Osteocyte (in vitro differentiated cells): ENCODE data around the gene MYBPH. TPM values are rescaled to one million over a fixed set of nuclear protein-coding genes. Genes with fewer than 3 reads are reported as not detected.

Experiments used
- DNase-seq: peaks from one replicate; pipeline ENCODE4 v3.0.0; 2021; ENCODE audit warnings: mixed read lengths; ENCODE audit not compliant: unreplicated experiment; ENCODE audit errors: extremely low spot score
- H3K27ac Mint-ChIP-seq: one replicate; pipeline ENCODE4 v1.8.0; 2021; ENCODE audit warnings: mild to moderate bottlenecking, mixed read lengths; ENCODE audit not compliant: unreplicated experiment
- H3K27me3 Mint-ChIP-seq: one replicate; pipeline ENCODE4 v1.8.0; 2021; ENCODE audit warnings: mixed read lengths; ENCODE audit not compliant: unreplicated experiment
- H3K36me3 Mint-ChIP-seq: one replicate; pipeline ENCODE4 v1.8.0; 2021; ENCODE audit warnings: mixed read lengths; ENCODE audit not compliant: unreplicated experiment
- H3K4me1 Mint-ChIP-seq: one replicate; pipeline ENCODE4 v1.8.0; 2021; ENCODE audit warnings: mixed read lengths; ENCODE audit not compliant: unreplicated experiment
- H3K4me3 Mint-ChIP-seq: one replicate; pipeline ENCODE4 v1.8.0; 2021; ENCODE audit warnings: mild to moderate bottlenecking, moderate library complexity, mixed read lengths; ENCODE audit not compliant: unreplicated experiment
- H3K9me3 Mint-ChIP-seq: one replicate; pipeline ENCODE4 v1.8.0; 2021; ENCODE audit warnings: mixed read lengths; ENCODE audit not compliant: unreplicated experiment
- total RNA-seq: library from RNA; stranded (reverse); gene quantifications from 2 replicates; pipeline ENCODE4 v1.2.1, GENCODE V29; 2021
- TF ChIP-seq, protein P1 (sequence below): fragments of 200-600 bp; sonication (generic); IDR thresholded peaks from 2 replicates; pipeline ENCODE4 v1.5.0; 2021; ENCODE audit warnings: antibody characterized with exemption, mild to moderate bottlenecking, moderate library complexity

MYBPH gene
- total RNA-seq, 1 donor from 2014 or later = not detected

DNA sequence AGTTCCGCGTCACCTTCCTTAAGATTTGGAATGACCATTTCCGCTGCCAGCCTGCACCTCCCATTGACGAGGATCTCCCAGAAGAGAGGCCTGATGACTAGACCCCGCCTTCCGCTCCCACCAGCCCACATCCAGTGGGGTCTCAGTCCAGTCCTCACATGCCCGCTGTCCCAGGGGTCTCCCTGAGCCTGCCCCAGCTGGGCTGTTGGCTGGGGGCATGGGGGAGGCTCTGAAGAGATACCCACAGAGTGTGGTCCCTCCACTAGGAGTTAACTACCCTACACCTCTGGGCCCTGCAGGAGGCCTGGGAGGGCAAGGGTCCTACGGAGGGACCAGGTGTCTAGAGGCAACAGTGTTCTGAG lies 9.8 kb downstream of the MYBPH start:
- H3K9me3 Mint-ChIP-seq = no peaks in the 10 kb centered on the region
- H3K4me1 Mint-ChIP-seq = no peaks in the 10 kb centered on the region
- no peak overlapping the region for H3K27ac Mint-ChIP-seq
- DNase-seq = no peak
- no peak overlapping the region for H3K4me3 Mint-ChIP-seq
- TF ChIP-seq, protein P1, sequence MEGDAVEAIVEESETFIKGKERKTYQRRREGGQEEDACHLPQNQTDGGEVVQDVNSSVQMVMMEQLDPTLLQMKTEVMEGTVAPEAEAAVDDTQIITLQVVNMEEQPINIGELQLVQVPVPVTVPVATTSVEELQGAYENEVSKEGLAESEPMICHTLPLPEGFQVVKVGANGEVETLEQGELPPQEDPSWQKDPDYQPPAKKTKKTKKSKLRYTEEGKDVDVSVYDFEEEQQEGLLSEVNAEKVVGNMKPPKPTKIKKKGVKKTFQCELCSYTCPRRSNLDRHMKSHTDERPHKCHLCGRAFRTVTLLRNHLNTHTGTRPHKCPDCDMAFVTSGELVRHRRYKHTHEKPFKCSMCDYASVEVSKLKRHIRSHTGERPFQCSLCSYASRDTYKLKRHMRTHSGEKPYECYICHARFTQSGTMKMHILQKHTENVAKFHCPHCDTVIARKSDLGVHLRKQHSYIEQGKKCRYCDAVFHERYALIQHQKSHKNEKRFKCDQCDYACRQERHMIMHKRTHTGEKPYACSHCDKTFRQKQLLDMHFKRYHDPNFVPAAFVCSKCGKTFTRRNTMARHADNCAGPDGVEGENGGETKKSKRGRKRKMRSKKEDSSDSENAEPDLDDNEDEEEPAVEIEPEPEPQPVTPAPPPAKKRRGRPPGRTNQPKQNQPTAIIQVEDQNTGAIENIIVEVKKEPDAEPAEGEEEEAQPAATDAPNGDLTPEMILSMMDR = no peak
- peaks cover 32% of the 10 kb centered on the region for H3K27me3 Mint-ChIP-seq
- H3K36me3 Mint-ChIP-seq = no peaks in the 10 kb centered on the region

DNA sequence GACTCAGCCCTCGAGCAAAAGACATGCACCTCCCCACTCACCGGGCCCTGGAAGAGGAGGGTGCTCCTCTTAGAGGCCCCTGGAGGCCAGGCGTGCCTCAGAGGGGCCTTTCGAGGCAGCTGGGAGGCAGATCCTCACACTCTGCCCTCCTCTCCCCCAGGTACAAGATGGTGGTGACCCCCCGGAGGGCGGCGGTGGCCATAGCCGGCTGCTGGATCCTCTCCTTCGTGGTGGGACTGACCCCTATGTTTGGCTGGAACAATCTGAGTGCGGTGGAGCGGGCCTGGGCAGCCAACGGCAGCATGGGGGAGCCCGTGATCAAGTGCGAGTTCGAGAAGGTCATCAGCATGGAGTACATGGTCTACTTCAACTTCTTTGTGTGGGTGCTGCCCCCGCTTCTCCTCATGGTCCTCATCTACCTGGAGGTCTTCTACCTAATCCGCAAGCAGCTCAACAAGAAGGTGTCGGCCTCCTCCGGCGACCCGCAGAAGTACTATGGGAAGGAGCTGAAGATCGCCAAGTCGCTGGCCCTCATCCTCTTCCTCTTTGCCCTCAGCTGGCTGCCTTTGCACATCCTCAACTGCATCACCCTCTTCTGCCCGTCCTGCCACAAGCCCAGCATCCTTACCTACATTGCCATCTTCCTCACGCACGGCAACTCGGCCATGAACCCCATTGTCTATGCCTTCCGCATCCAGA lies 10.4 kb downstream of the MYBPH start:
- TF ChIP-seq, protein P1 = no peak
- H3K4me3 Mint-ChIP-seq = no peak overlapping the region
- H3K4me1 Mint-ChIP-seq = no peaks in the 10 kb centered on the region
- no peak overlapping the region for H3K27ac Mint-ChIP-seq
- no peak for DNase-seq
- H3K9me3 Mint-ChIP-seq = no peaks in the 10 kb centered on the region
- peaks cover 33% of the 10 kb centered on the region for H3K27me3 Mint-ChIP-seq
- no peaks in the 10 kb centered on the region for H3K36me3 Mint-ChIP-seq

GRCh38 chr1:203163891-203164635 lies 11.6 kb downstream of the MYBPH start:
- H3K4me1 Mint-ChIP-seq = no peaks in the 10 kb centered on the region
- TF ChIP-seq, protein P1 = no peak
- H3K27ac Mint-ChIP-seq = no peak overlapping the region
- no peak overlapping the region for H3K4me3 Mint-ChIP-seq
- no peaks in the 10 kb centered on the region for H3K36me3 Mint-ChIP-seq
- H3K27me3 Mint-ChIP-seq = peaks cover 39% of the 10 kb centered on the region
- H3K9me3 Mint-ChIP-seq = peaks cover 4% of the 10 kb centered on the region
- DNase-seq = no peak

DNA sequence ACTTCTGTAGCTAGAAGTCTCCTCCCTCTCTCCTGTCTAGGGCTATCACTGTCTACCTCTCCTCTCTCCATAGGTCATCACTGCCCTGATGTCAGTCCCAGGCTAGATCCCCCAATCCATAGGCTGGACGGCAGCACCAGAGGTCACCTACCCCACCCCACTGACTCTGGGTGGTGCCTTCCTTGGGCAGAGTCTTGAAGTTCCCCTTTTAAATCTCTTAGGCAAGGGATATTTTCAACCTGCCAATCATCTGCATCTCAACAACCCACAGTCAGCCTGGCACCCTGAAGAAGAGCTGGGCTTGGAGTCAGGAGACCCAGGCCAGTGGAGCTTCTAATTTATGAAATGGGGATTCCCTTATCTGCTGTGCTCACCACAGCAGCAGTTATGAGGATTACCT lies 13.2 kb downstream of the MYBPH start:
- Mint-ChIP-seq H3K27me3 (peaks cover 52% of the 10 kb centered on the region), H3K4me1 (no peaks in the 10 kb centered on the region), H3K4me3 (no peak overlapping the region), H3K36me3 (no peaks in the 10 kb centered on the region), H3K27ac (no peak overlapping the region), H3K9me3 (peaks cover 18% of the 10 kb centered on the region)
- TF ChIP-seq, protein P1 = no peak
- no peak for DNase-seq

GRCh38 chr1:203161703-203162102 lies 13.9 kb downstream of the MYBPH start:
- TF ChIP-seq, protein P1 = no peak
- Mint-ChIP-seq H3K27me3 (peaks cover 57% of the 10 kb centered on the region), H3K4me1 (no peaks in the 10 kb centered on the region), H3K27ac (no peak overlapping the region), H3K9me3 (peaks cover 18% of the 10 kb centered on the region), H3K36me3 (no peaks in the 10 kb centered on the region), H3K4me3 (no peak overlapping the region)
- DNase-seq = no peak
